ENCODE data around the gene CEACAM1.

CEACAM1 gene

DNA sequence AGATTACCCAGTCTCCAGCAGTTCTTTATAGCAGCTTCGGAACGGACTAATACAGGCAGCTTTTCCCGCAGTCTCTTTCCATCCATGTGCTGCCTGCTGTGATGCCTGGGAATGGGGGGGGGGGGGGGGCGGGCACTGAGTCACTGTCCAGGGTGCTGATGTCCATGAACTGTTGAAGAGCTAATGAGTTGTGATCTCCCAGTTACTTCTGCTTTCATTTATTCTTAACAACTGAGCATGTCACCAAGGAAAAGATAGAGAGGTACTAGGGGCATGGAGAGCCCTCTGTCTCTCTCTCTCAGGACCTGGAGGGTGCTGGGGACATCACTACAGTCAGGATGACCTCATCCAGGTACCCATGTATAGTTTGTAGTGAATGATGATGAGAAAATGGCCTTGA lies 20.3 kb upstream of the CEACAM1 start:
- Histone ChIP-seq H3K27ac (ENCODE audit: low read length, poor library complexity, severe bottlenecking) (no peak overlapping the region), H2BK12ac (ENCODE audit: low read length in 2 of 2) (no peak overlapping the region), H2BK5ac (ENCODE audit: low read depth, low read length, poor library complexity, severe bottlenecking) (no peak overlapping the region), H2BK120ac (ENCODE audit: low read depth, low read length) (no peak overlapping the region), H3K27me3 (ENCODE audit: control insufficient read depth in 1 of 2, insufficient read depth in 1 of 2, low read length in 2 of 2) (peaks cover 8 to 79% of the 10 kb centered on the region in 2 experiments), H3K14ac (ENCODE audit: low read length in 2 of 2) (no peak overlapping the region), H3K18ac (ENCODE audit: low read depth in 1 of 2, low read length in 2 of 2) (no peak overlapping the region), H3K79me1 (replicated peaks; ENCODE audit: low read length, poor library complexity, severe bottlenecking) (no peaks in the 10 kb centered on the region), H3K9me3 (ENCODE audit: control insufficient read depth, low read length) (peaks cover 6% of the 10 kb centered on the region), H2AFZ (ENCODE audit: low read depth, low read length) (no peak overlapping the region), H3K4ac (ENCODE audit: low read depth in 1 of 2, low read length in 2 of 2) (no peak overlapping the region), H3K9ac (ENCODE audit: low read length) (no peak overlapping the region), H2AK5ac (ENCODE audit: low read length, severe bottlenecking) (no peak overlapping the region), H4K8ac (ENCODE audit: low read length) (no peak overlapping the region), H4K91ac (ENCODE audit: low read length) (no peak overlapping the region), H3K4me3 (ENCODE audit: insufficient read depth in 1 of 2, low read depth in 1 of 2, low read length in 2 of 2) (no peak overlapping the region), H3K23ac (ENCODE audit: low read length in 2 of 2) (no peak overlapping the region), H3K4me1 (ENCODE audit: control insufficient read depth, insufficient read depth, low read depth, low read length) (peaks cover 2% of the 10 kb centered on the region), H3K4me2 (ENCODE audit: low read length, poor library complexity, severe bottlenecking) (no peak overlapping the region), H2BK15ac (ENCODE audit: low read depth, poor library complexity, severe bottlenecking) (no peak overlapping the region), H3K36me3 (ENCODE audit: control insufficient read depth in 1 of 2, insufficient read depth in 2 of 2, low read depth in 1 of 2, low read length in 2 of 2) (no peaks in the 10 kb centered on the region)
- 93% methylated on average over 3 of the region's 4 CpGs for WGBS
- no peak for DNase-seq

DNA sequence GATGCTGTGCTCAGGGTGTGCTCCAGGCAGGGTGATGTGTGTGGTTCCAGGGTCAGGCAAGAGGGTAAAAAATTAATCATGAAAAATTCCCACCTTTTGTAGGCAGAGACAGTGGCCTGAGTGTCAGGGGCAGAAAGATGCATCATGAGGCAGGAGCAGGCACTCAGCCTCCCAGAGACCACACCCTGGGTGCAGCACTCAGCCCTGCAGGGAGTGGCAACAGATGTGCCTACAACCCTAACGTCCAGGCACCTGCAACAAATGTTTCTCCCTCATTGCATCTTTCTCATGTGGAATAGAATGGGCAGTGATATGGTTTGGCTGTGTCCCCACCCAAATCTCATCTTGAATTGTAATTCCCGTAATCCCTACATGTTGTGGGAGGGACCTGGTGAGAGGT lies 19.6 kb upstream of the CEACAM1 start:
- Histone ChIP-seq H3K23ac (ENCODE audit: low read length in 2 of 2) (no peak overlapping the region), H2BK5ac (ENCODE audit: low read depth, low read length, poor library complexity, severe bottlenecking) (no peak overlapping the region), H3K36me3 (ENCODE audit: control insufficient read depth in 1 of 2, insufficient read depth in 2 of 2, low read depth in 1 of 2, low read length in 2 of 2) (no peaks in the 10 kb centered on the region), H2BK12ac (ENCODE audit: low read length in 2 of 2) (no peak overlapping the region), H2BK15ac (ENCODE audit: low read depth, poor library complexity, severe bottlenecking) (no peak overlapping the region), H3K9ac (ENCODE audit: low read length) (no peak overlapping the region), H3K4me2 (ENCODE audit: low read length, poor library complexity, severe bottlenecking) (no peak overlapping the region), H3K18ac (ENCODE audit: low read depth in 1 of 2, low read length in 2 of 2) (no peak overlapping the region), H4K91ac (ENCODE audit: low read length) (no peak overlapping the region), H3K4me3 (ENCODE audit: insufficient read depth in 1 of 2, low read depth in 1 of 2, low read length in 2 of 2) (no peak overlapping the region), H3K9me3 (ENCODE audit: control insufficient read depth, low read length) (peaks cover 6% of the 10 kb centered on the region), H3K4ac (ENCODE audit: low read depth in 1 of 2, low read length in 2 of 2) (no peak overlapping the region), H3K27ac (ENCODE audit: low read length, poor library complexity, severe bottlenecking) (no peak overlapping the region), H2AFZ (ENCODE audit: low read depth, low read length) (no peak overlapping the region), H3K79me1 (replicated peaks; ENCODE audit: low read length, poor library complexity, severe bottlenecking) (no peaks in the 10 kb centered on the region), H3K4me1 (ENCODE audit: control insufficient read depth, insufficient read depth, low read depth, low read length) (no peaks in the 10 kb centered on the region), H2AK5ac (ENCODE audit: low read length, severe bottlenecking) (no peak overlapping the region), H3K27me3 (ENCODE audit: control insufficient read depth in 1 of 2, insufficient read depth in 1 of 2, low read length in 2 of 2) (peaks cover 8 to 81% of the 10 kb centered on the region in 2 experiments), H4K8ac (ENCODE audit: low read length) (no peak overlapping the region), H3K14ac (ENCODE audit: low read length in 2 of 2) (no peak overlapping the region), H2BK120ac (ENCODE audit: low read depth, low read length) (no peak overlapping the region)
- WGBS, result 75% methylated on average over 1 of the region's 2 CpGs
- DNase-seq, result no peak

DNA sequence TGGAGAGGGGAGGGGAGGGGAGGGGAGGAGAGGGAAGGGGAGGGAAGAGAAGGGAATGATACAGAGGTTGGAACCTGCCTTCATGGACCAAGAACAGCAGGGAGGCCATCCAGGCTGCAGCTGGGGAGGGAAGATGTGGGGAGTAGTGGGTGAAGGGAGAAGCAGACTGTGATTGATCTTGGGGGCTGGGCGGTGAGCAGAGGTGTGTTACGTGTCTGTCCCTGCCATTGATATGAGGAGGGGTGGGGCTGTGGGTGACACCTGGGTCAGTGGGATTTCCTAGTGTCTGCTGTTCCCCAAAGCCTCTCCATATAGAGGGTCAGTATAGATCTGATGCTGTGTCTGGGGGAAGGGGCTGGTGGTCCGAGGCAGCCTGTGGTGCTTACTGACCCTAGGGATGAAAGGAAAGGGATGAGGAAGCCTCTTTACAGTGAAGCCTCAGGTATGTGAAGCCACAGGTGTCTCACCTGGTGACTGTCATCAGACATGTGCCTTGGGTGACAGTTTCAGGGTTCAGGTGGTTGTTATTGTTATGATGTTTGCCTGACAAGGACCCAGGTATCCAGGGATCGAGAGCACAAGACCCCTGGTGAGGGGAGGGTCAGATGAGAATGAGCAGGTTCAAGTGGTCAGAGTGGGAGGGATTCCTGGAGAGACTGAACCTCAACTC lies 18.7 kb upstream of the CEACAM1 start:
- Histone ChIP-seq H3K18ac (ENCODE audit: low read depth in 1 of 2, low read length in 2 of 2) (no peak overlapping the region), H3K23ac (ENCODE audit: low read length in 2 of 2) (no peak overlapping the region), H4K91ac (ENCODE audit: low read length) (no peak overlapping the region), H2AFZ (ENCODE audit: low read depth, low read length) (no peak overlapping the region), H3K9ac (ENCODE audit: low read length) (no peak overlapping the region), H2BK15ac (ENCODE audit: low read depth, poor library complexity, severe bottlenecking) (no peak overlapping the region), H3K79me1 (replicated peaks; ENCODE audit: low read length, poor library complexity, severe bottlenecking) (no peaks in the 10 kb centered on the region), H3K4me2 (ENCODE audit: low read length, poor library complexity, severe bottlenecking) (no peak overlapping the region), H4K8ac (ENCODE audit: low read length) (no peak overlapping the region), H3K36me3 (ENCODE audit: control insufficient read depth in 1 of 2, insufficient read depth in 2 of 2, low read depth in 1 of 2, low read length in 2 of 2) (no peaks in the 10 kb centered on the region), H3K4me1 (ENCODE audit: control insufficient read depth, insufficient read depth, low read depth, low read length) (no peaks in the 10 kb centered on the region), H2AK5ac (ENCODE audit: low read length, severe bottlenecking) (no peak overlapping the region), H2BK12ac (ENCODE audit: low read length in 2 of 2) (no peak overlapping the region), H3K27me3 (ENCODE audit: control insufficient read depth in 1 of 2, insufficient read depth in 1 of 2, low read length in 2 of 2) (peaks cover 8 to 77% of the 10 kb centered on the region in 2 experiments), H3K4me3 (ENCODE audit: insufficient read depth in 1 of 2, low read depth in 1 of 2, low read length in 2 of 2) (no peak overlapping the region), H3K27ac (ENCODE audit: low read length, poor library complexity, severe bottlenecking) (no peak overlapping the region), H2BK120ac (ENCODE audit: low read depth, low read length) (no peak overlapping the region), H3K9me3 (ENCODE audit: control insufficient read depth, low read length) (peaks cover 6% of the 10 kb centered on the region), H3K4ac (ENCODE audit: low read depth in 1 of 2, low read length in 2 of 2) (no peak overlapping the region), H3K14ac (ENCODE audit: low read length in 2 of 2) (no peak overlapping the region), H2BK5ac (ENCODE audit: low read depth, low read length, poor library complexity, severe bottlenecking) (no peak overlapping the region)
- WGBS, result 72% methylated on average over 4 of the region's 4 CpGs
- no peak for DNase-seq

DNA sequence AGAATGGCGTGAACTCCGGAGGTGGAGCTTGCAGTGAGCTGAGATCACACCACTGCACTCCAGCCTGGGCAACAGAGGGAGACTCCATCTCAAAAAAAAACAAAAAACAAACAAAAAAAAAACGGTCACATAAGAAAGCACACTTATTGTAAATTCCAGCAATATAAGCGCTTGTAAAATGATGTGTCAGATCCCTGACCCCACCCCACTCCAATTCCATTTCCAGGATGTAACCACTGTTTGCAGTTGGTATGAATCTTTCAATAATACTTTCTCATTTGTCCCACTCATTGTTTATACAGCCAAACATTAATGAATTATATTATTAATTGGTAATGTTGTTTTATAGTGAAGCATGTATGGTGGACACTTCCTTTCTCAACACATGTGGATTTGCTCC lies 15.9 kb upstream of the CEACAM1 start:
- no peak overlapping the region for H2AK5ac ChIP-seq (ENCODE audit: low read length, severe bottlenecking)
- no peak overlapping the region for H2BK12ac ChIP-seq (ENCODE audit: low read length in 2 of 2)
- H3K9me3 ChIP-seq (ENCODE audit: control insufficient read depth, low read length), result peaks cover 5% of the 10 kb centered on the region
- no peak overlapping the region for H3K27ac ChIP-seq (ENCODE audit: low read length, poor library complexity, severe bottlenecking)
- no peak overlapping the region for H2AFZ ChIP-seq (ENCODE audit: low read depth, low read length)
- H4K91ac ChIP-seq (ENCODE audit: low read length), result no peak overlapping the region
- no peak overlapping the region for H3K18ac ChIP-seq (ENCODE audit: low read depth in 1 of 2, low read length in 2 of 2)
- no peak overlapping the region for H3K23ac ChIP-seq (ENCODE audit: low read length in 2 of 2)
- 79% methylated on average over 4 of the region's 4 CpGs for WGBS
- H3K4ac ChIP-seq (ENCODE audit: low read depth in 1 of 2, low read length in 2 of 2), result no peak overlapping the region
- no peak overlapping the region for H2BK120ac ChIP-seq (ENCODE audit: low read depth, low read length)
- H2BK15ac ChIP-seq (ENCODE audit: low read depth, poor library complexity, severe bottlenecking), result no peak overlapping the region
- no peak overlapping the region for H3K4me3 ChIP-seq (ENCODE audit: insufficient read depth in 1 of 2, low read depth in 1 of 2, low read length in 2 of 2)
- H2BK5ac ChIP-seq (ENCODE audit: low read depth, low read length, poor library complexity, severe bottlenecking), result no peak overlapping the region
- H3K79me1 ChIP-seq (replicated peaks; ENCODE audit: low read length, poor library complexity, severe bottlenecking), result no peaks in the 10 kb centered on the region
- no peaks in the 10 kb centered on the region for H3K4me1 ChIP-seq (ENCODE audit: control insufficient read depth, insufficient read depth, low read depth, low read length)
- H3K14ac ChIP-seq (ENCODE audit: low read length in 2 of 2), result no peak overlapping the region
- no peak overlapping the region for H3K4me2 ChIP-seq (ENCODE audit: low read length, poor library complexity, severe bottlenecking)
- H3K27me3 ChIP-seq (ENCODE audit: control insufficient read depth in 1 of 2, insufficient read depth in 1 of 2, low read length in 2 of 2), result peaks cover 4 to 76% of the 10 kb centered on the region in 2 experiments
- no peak overlapping the region for H3K9ac ChIP-seq (ENCODE audit: low read length)
- DNase-seq, result no peak
- no peaks in the 10 kb centered on the region for H3K36me3 ChIP-seq (ENCODE audit: control insufficient read depth in 1 of 2, insufficient read depth in 2 of 2, low read depth in 1 of 2, low read length in 2 of 2)
- no peak overlapping the region for H4K8ac ChIP-seq (ENCODE audit: low read length)
